NB4 (cell line): ENCODE measurements around the gene GDNF.
"Not testable (repeated sequence)": the region's sequence is repeated elsewhere in the genome, so short reads cannot be mapped to it uniquely, and the experiment has no call there.

Experiments used
- DNase-seq: peaks from one replicate; pipeline ENCODE4 v3.0.0; 2010; ENCODE audit warnings: low read depth
- H3K4me3 ChIP-seq: one replicate; pipeline ENCODE4 v1.5.1; 2011; ENCODE audit warnings: mild to moderate bottlenecking, low read depth, low read length, moderate library complexity
- CTCF ChIP-seq: IDR thresholded peaks from one replicate; pipeline ENCODE4 v1.5.1; 2012; ENCODE audit warnings: low read depth, low read length
- MAX ChIP-seq: IDR thresholded peaks from 2 replicates; pipeline ENCODE4 v1.6.1; 2011; ENCODE audit warnings: low read depth, low read length
- MYC ChIP-seq: IDR thresholded peaks from 2 replicates; pipeline ENCODE4 v1.6.1; 2011; ENCODE audit warnings: low read depth, low read length
- POLR2A ChIP-seq: IDR thresholded peaks from 2 replicates; pipeline ENCODE4 v1.6.1; 2011; ENCODE audit warnings: mild to moderate bottlenecking; ENCODE audit not compliant: insufficient read length; ENCODE audit errors: extremely low read depth

Gene GDNF

GRCh38 chr5:37789991-37790390 lies 49.9 kb downstream of the GDNF start:
- DNase-seq, result no peak
- H3K4me3 ChIP-seq, result no peak overlapping the region
- TF ChIP-seq POLR2A, result no peak

- no peak overlapping the region for H3K4me3 ChIP-seq
- TF ChIP-seq MYC (no peak), CTCF (no peak), POLR2A (no peak), MAX (no peak)
- DNase-seq, result no peak
Measured at GRCh38 chr5:37787742-37788141, 52.1 kb downstream of the GDNF start.

- no peak for DNase-seq
- TF ChIP-seq POLR2A (no peak), MAX (no peak), MYC (no peak), CTCF (no peak)
- no peak overlapping the region for H3K4me3 ChIP-seq
Measured at GRCh38 chr5:37786862-37787519, 52.9 kb downstream of the GDNF start.

GRCh38 chr5:37786416-37786815 lies 53.4 kb downstream of the GDNF start:
- DNase-seq, result no peak
- no peak overlapping the region for H3K4me3 ChIP-seq
- TF ChIP-seq CTCF (no peak), MAX (no peak), MYC (no peak), POLR2A (no peak)

- DNase-seq, H3K4me3 ChIP-seq: not testable (repeated sequence)
Measured at GRCh38 chr5:37781409-37781808, 58.4 kb downstream of the GDNF start.

GRCh38 chr5:37777432-37778130 lies 62.3 kb downstream of the GDNF start:
- H3K4me3 ChIP-seq, result no peak overlapping the region
- peak; percentile 26 for DNase-seq
- TF ChIP-seq CTCF (no peak), MAX (no peak), POLR2A (no peak), MYC (no peak)

GRCh38 chr5:37776826-37777225 lies 63.0 kb downstream of the GDNF start:
- TF ChIP-seq CTCF (no peak), POLR2A (no peak), MYC (no peak), MAX (no peak)
- no peak overlapping the region for H3K4me3 ChIP-seq
- DNase-seq, result no peak
